ENCODE data around the gene MTCH1. TPM values are rescaled to one million over a fixed set of nuclear protein-coding genes. Genes with fewer than 3 reads are reported as not detected.

MTCH1 gene
- total and polyA plus RNA-seq, 10 of the 15 experiments (the other 5 are each of a cell fraction or from before 2014, with no cell fraction given) = 7.2 to 128 (median 85.2) TPM

GRCh38 chr6:37006793-37007339, 20.9 kb upstream of the MTCH1 start:
- POLR2A ChIA-PET = interaction anchor here (0.5 to 6.0 kb wide), 9 partner anchors 8 to 382 kb away, joined by 3 to 74 read pairs (median 6); partner anchors contain the start of gene MTCH1
- peak overlapping the region; percentile 91 for H3K9ac ChIP-seq (ENCODE audit: control insufficient read depth, insufficient read depth, low read length)

More at GRCh38 chr6:37006793-37007339, 20.9 kb upstream of the MTCH1 start:
- DNase-seq (ENCODE audit: low read depth, low spot score) (no peak), ATAC-seq (peak; percentile 4), FAIRE-seq (no peak)
- no peaks in the 10 kb centered on the region for H4K20me1 ChIP-seq (ENCODE audit: control insufficient read depth, insufficient read depth)
- peaks cover 10 to 12% of the 10 kb centered on the region in 2 experiments; a peak in 3 of 4 replicates for H3K36me3 ChIP-seq (ENCODE audit: control insufficient read depth in 2 of 2, insufficient read depth in 2 of 2, low read length in 1 of 2)
- intact Hi-C loops (cut with micrococcal nuclease; ENCODE audit: unreplicated experiment) (loop anchor here (2.0 kb wide), 1 partner anchor 20 kb away; the partner anchor contains the start of gene MTCH1), in situ Hi-C loops (cut with MboI) (no loop called here)
- no peak overlapping the region for H2AFZ ChIP-seq (ENCODE audit: control insufficient read depth, low read depth, low read length)
- ChIA-PET CTCF (interaction anchor here (0.6 to 7.6 kb wide), 26 partner anchors 12 to 252 kb away, joined by 3 to 109 read pairs (median 6); partner anchors contain the start of genes C6orf89 and MTCH1), RAD21 (ENCODE audit: unreplicated experiment) (interaction anchor here (0.8 to 5.1 kb wide), 25 partner anchors 11 to 328 kb away, joined by 3 to 78 read pairs (median 5); partner anchors contain the start of genes C6orf89, CDKN1A, MTCH1 and PIM1), SMC1A (ENCODE audit: uncharacterized antibody, unreplicated experiment) (interaction anchor here (0.6 to 4.8 kb wide), 20 partner anchors 11 to 504 kb away, joined by 3 to 58 read pairs (median 4); partner anchors contain the start of genes C6orf89, MTCH1 and PPIL1)
- peaks cover 40% of the 10 kb centered on the region for H3K79me2 ChIP-seq (ENCODE audit: control insufficient read depth, insufficient read depth, low read length)
- H3K4me1 ChIP-seq (ENCODE audit: control insufficient read depth, insufficient read depth, low read length) = peaks cover 38% of the 10 kb centered on the region
- no peak for TF ChIP-seq BRCA1 (IDR thresholded peaks at IDR 0.05; ENCODE audit: low read depth, low read length)
- no peak for TF ChIP-seq MAX (IDR thresholded peaks at IDR 0.05; ENCODE audit: low read depth, low read length)
- no peak for TF ChIP-seq IKZF1 (conservative IDR thresholded peaks at IDR 0.05)
- no peak for TF ChIP-seq PAX5 (IDR thresholded peaks at IDR 0.05; ENCODE audit: borderline replicate concordance, low read depth, low read length)
- TF ChIP-seq FOS (IDR thresholded peaks at IDR 0.05; ENCODE audit: borderline replicate concordance, extremely low read depth, insufficient read length) = no peak
- TF ChIP-seq BCL11A (IDR thresholded peaks at IDR 0.05; ENCODE audit: low read depth, low read length) = no peak
- no peak for TF ChIP-seq TBL1XR1 (IDR thresholded peaks at IDR 0.05; ENCODE audit: low read depth, low read length)
- TF ChIP-seq KAT2A (conservative IDR thresholded peaks at IDR 0.05; ENCODE audit: control insufficient read depth, low read depth, low read length) = no peak
- H3K4me3 ChIP-seq = peak overlapping the region; percentile 81
- H3K9me3 ChIP-seq (replicated peaks; ENCODE audit: control insufficient read depth, insufficient read depth, low read length) = no peaks in the 10 kb centered on the region
- H3K27me3 ChIP-seq (replicated peaks in 1 of 2; ENCODE audit: control insufficient read depth in 2 of 2, insufficient read depth in 2 of 2, low read length in 1 of 2) = no peaks in the 10 kb centered on the region
- BruUV-seq (replicated peaks) = no TSS peak
- 0% methylated on average over 5 of the region's 5 CpGs for WGBS (ENCODE audit: insufficient coverage, insufficient replicate concordance, low lambda C conversion rate, missing lambda C conversion rate)
- H3K27ac ChIP-seq (ENCODE audit: control insufficient read depth, insufficient read depth) = peak overlapping the region; percentile 88
- peak overlapping the region; percentile 95 for H3K4me2 ChIP-seq (ENCODE audit: control insufficient read depth, insufficient read depth)
